Muscle of arm (tissue), 12 donors: ENCODE data around the gene SHMT2. TPM values are rescaled to one million over a fixed set of nuclear protein-coding genes. Genes with fewer than 3 reads are reported as not detected.

Source experiments
- polyA plus RNA-seq, 12 donors: library from polyadenylated mRNA; unstranded; fragments of 120-200 nt; gene quantifications; one replicate each; pipeline ENCODE4 v1.2.1, GENCODE V29; 2013; ENCODE audit not compliant: insufficient read length in 12 of 12

SHMT2 gene
- polyA plus RNA-seq, 12 donors = 50.8 to 97.5 (median 61.8) TPM; not detected in 1

Other genes with a start within 250 kb of the SHMT2 start
- gene ZBTB39, start 223.2 kb upstream of the SHMT2 start, polyA plus RNA-seq = 1 to 10 TPM in 11 of 12 donors, not detected in 1; 4.2 to 8.1 (median 6.3) TPM
- gene TAC3, start 213.2 kb upstream of the SHMT2 start, polyA plus RNA-seq = 1 to 10 TPM in 1 of 12 donors, under 1 TPM in 5, not detected in 6; 0.21 to 1.3 (median 0.63) TPM
- gene MYO1A, start 179.6 kb upstream of the SHMT2 start, polyA plus RNA-seq = 10 to 100 TPM in 1 of 12 donors, under 1 TPM in 5, not detected in 6; 0.05 to 34.7 (median 0.29) TPM
- 100 to 1,000 TPM in 1 of 12 donors, 10 to 100 TPM in 11; 15.0 to 150 (median 22.3) TPM for gene NEMP1, start 150.9 kb upstream of the SHMT2 start, polyA plus RNA-seq
- 10 to 100 TPM in 11 of 12 donors, not detected in 1; 22.3 to 59.0 (median 28.5) TPM for gene NAB2, start 140.6 kb upstream of the SHMT2 start, polyA plus RNA-seq
- gene STAT6, start 118.3 kb upstream of the SHMT2 start, polyA plus RNA-seq = 100 to 1,000 TPM in 1 of 12 donors, 10 to 100 TPM in 10, not detected in 1; 24.1 to 145 (median 40.5) TPM
- 100 to 1,000 TPM in 7 of 12 donors, 10 to 100 TPM in 4, not detected in 1; 81.0 to 163 (median 123) TPM for gene LRP1, start 101.2 kb upstream of the SHMT2 start, polyA plus RNA-seq
- 1 to 10 TPM in 4 of 12 donors, under 1 TPM in 5, not detected in 3; 0.41 to 1.5 (median 0.98) TPM for gene LRP1-AS, start 82.1 kb upstream of the SHMT2 start, polyA plus RNA-seq
- gene NXPH4, start 12.9 kb upstream of the SHMT2 start, polyA plus RNA-seq = 10 to 100 TPM in 1 of 12 donors, 1 to 10 TPM in 9, not detected in 2; 1.7 to 18.1 (median 2.4) TPM
- gene STAC3, start 21.5 kb downstream of the SHMT2 start, polyA plus RNA-seq = 100 to 1,000 TPM in 11 of 12 donors, not detected in 1; 178 to 563 (median 396) TPM
- 10 to 100 TPM in 11 of 12 donors, not detected in 1; 36.4 to 92.7 (median 55.7) TPM for gene R3HDM2, start 201.3 kb downstream of the SHMT2 start, polyA plus RNA-seq
- under 1 TPM in 8 of 12 donors, not detected in 4; 0.07 to 0.33 (median 0.15) TPM for gene INHBC, start 205.1 kb downstream of the SHMT2 start, polyA plus RNA-seq
- gene INHBE, start 225.6 kb downstream of the SHMT2 start, polyA plus RNA-seq = 1 to 10 TPM in 10 of 12 donors, not detected in 2; 1.0 to 3.4 (median 2.2) TPM
- 10 to 100 TPM in 6 of 12 donors, 1 to 10 TPM in 5, not detected in 1; 4.9 to 48.6 (median 10.1) TPM for gene GLI1, start 230.1 kb downstream of the SHMT2 start, polyA plus RNA-seq